Measurements from ENCODE around the gene ULK1. TPM values are rescaled to one million over a fixed set of nuclear protein-coding genes. Genes with fewer than 3 reads are reported as not detected.
"Not testable (repeated sequence)": the region's sequence is repeated elsewhere in the genome, so short reads cannot be mapped to it uniquely, and the experiment has no call there.

ULK1 gene
- total RNA-seq, 1 donor from 2014 or later, result 21.9 TPM

GRCh38 chr12:131941116-131941986 lies 46.9 kb downstream of the ULK1 start:
- no peak for DNase-seq (ENCODE audit: extremely low read depth, low read depth, low spot score)

GRCh38 chr12:131941987-131942341 lies 47.5 kb downstream of the ULK1 start:
- DNase-seq (ENCODE audit: extremely low read depth, low read depth, low spot score), result no peak

GRCh38 chr12:131942671-131943070 lies 48.2 kb downstream of the ULK1 start:
- no peak for DNase-seq (ENCODE audit: extremely low read depth, low read depth, low spot score)

- no peak for DNase-seq (ENCODE audit: extremely low read depth, low read depth, low spot score)
Measured at GRCh38 chr12:131943389-131943788, 49.0 kb downstream of the ULK1 start.

GRCh38 chr12:131943876-131944275 lies 49.5 kb downstream of the ULK1 start:
- DNase-seq (ENCODE audit: extremely low read depth, low read depth, low spot score), result no peak

- DNase-seq (ENCODE audit: extremely low read depth, low read depth, low spot score), result no peak
Measured at GRCh38 chr12:131944601-131945251, 50.3 kb downstream of the ULK1 start.

GRCh38 chr12:131946757-131947156 lies 52.3 kb downstream of the ULK1 start:
- no peak for DNase-seq (ENCODE audit: extremely low read depth, low read depth, low spot score)

- DNase-seq (ENCODE audit: extremely low read depth, low read depth, low spot score), result no peak
Measured at GRCh38 chr12:131947482-131948027, 53.1 kb downstream of the ULK1 start.

GRCh38 chr12:131948166-131948712 lies 53.8 kb downstream of the ULK1 start:
- DNase-seq (ENCODE audit: extremely low read depth, low read depth, low spot score), result no peak

GRCh38 chr12:131948713-131949430 lies 54.5 kb downstream of the ULK1 start:
- DNase-seq (ENCODE audit: extremely low read depth, low read depth, low spot score), result not testable (repeated sequence)

GRCh38 chr12:131949431-131950181 lies 55.2 kb downstream of the ULK1 start, which contains the start of gene EP400:
Gene EP400, plus strand, starts transcription at chr12:131949942. Its CDS starts 10,678 bp downstream, at chr12:131960620.
- DNase-seq (ENCODE audit: extremely low read depth, low read depth, low spot score), result no peak

- DNase-seq (ENCODE audit: extremely low read depth, low read depth, low spot score), result no peak
Measured at GRCh38 chr12:131950182-131950913, 55.9 kb downstream of the ULK1 start.

GRCh38 chr12:131953810-131954209 lies 59.4 kb downstream of the ULK1 start:
- DNase-seq (ENCODE audit: extremely low read depth, low read depth, low spot score), result not testable (repeated sequence)

GRCh38 chr12:131954460-131954859 lies 60.0 kb downstream of the ULK1 start:
- DNase-seq (ENCODE audit: extremely low read depth, low read depth, low spot score), result not testable (repeated sequence)

GRCh38 chr12:131959116-131959515 lies 64.7 kb downstream of the ULK1 start:
- no peak for DNase-seq (ENCODE audit: extremely low read depth, low read depth, low spot score)

- DNase-seq (ENCODE audit: extremely low read depth, low read depth, low spot score), result no peak
Measured at GRCh38 chr12:131959641-131960589, 65.5 kb downstream of the ULK1 start.

GRCh38 chr12:131960590-131961325 lies 66.3 kb downstream of the ULK1 start:
- not testable (repeated sequence) for DNase-seq (ENCODE audit: extremely low read depth, low read depth, low spot score)

- not testable (repeated sequence) for DNase-seq (ENCODE audit: extremely low read depth, low read depth, low spot score)
Measured at GRCh38 chr12:131961328-131961727, 66.9 kb downstream of the ULK1 start.

Data from glomerular endothelial cell (primary cell).